GM12878 (cell line): ENCODE results near the gene ITPR3. TPM values are rescaled to one million over a fixed set of nuclear protein-coding genes. Genes with fewer than 3 reads are reported as not detected.

Source experiments
- CTCF ChIP-seq, 3 experiments: IDR thresholded peaks in 2 of 3; conservative IDR thresholded peaks in 1 of 3; 2 replicates each; pipeline ENCODE4 v1.5.1; 2011; ENCODE audit warnings: low read depth in 3 of 3, low read length in 3 of 3, mild to moderate bottlenecking in 3 of 3, control low read depth in 2 of 3, moderate library complexity in 2 of 3, inconsistent platforms in 1 of 3, mixed read lengths in 1 of 3; ENCODE audit not compliant: control insufficient read depth in 2 of 3, insufficient read depth in 1 of 3; ENCODE audit errors: extremely low read depth in 1 of 3
- E2F4 ChIP-seq: IDR thresholded peaks from 2 replicates; pipeline ENCODE4 v1.6.1; 2012; ENCODE audit warnings: low read depth, low read length, improper control_type of control experiment
- E4F1 ChIP-seq: fragments of 450-650 bp; IDR thresholded peaks from 2 replicates; pipeline ENCODE4 v1.6.1; 2018; ENCODE audit warnings: borderline replicate concordance, mild to moderate bottlenecking; ENCODE audit not compliant: partially characterized antibody
- EZH2 ChIP-seq: IDR thresholded peaks from 2 replicates; pipeline ENCODE4 v1.6.1; 2012; ENCODE audit warnings: low read depth, mild to moderate bottlenecking, control low read depth, inconsistent platforms, low read length, borderline replicate concordance; ENCODE audit not compliant: control insufficient read depth
- FOXM1 ChIP-seq: IDR thresholded peaks from 2 replicates; pipeline ENCODE4 v1.6.1; 2012; ENCODE audit warnings: low read depth, mild to moderate bottlenecking, inconsistent platforms, low read length, moderate library complexity
- GATAD2B ChIP-seq: fragments of 450-650 bp; conservative IDR thresholded peaks from 2 replicates; pipeline ENCODE4 v1.6.1; 2017; ENCODE audit warnings: low read depth, mild to moderate bottlenecking, moderate library complexity
- HSF1 ChIP-seq: fragments of 150-350 bp; IDR thresholded peaks from 2 replicates; pipeline ENCODE4 v1.6.1; 2014; ENCODE audit warnings: mild to moderate bottlenecking, low read depth, low read length
- MYC ChIP-seq: IDR thresholded peaks from 2 replicates; pipeline ENCODE4 v1.6.1; 2011; ENCODE audit warnings: mild to moderate bottlenecking, low read length, moderate library complexity, inconsistent platforms; ENCODE audit not compliant: insufficient read depth, insufficient replicate concordance, insufficient read length, severe bottlenecking
- POLR2AphosphoS2 ChIP-seq: IDR thresholded peaks from 2 replicates; pipeline ENCODE4 v1.6.1; 2011; ENCODE audit warnings: low read depth, mild to moderate bottlenecking, low read length, improper control_type of control experiment, moderate library complexity
- RELA ChIP-seq: fragments of 450-650 bp; IDR thresholded peaks from 2 replicates; pipeline ENCODE4 v1.8.0; 2014; ENCODE audit warnings: borderline replicate concordance; ENCODE audit not compliant: partially characterized antibody
- RUNX3 ChIP-seq: IDR thresholded peaks from 2 replicates; pipeline ENCODE4 v1.6.1; 2012; ENCODE audit warnings: low read length, inconsistent platforms
- SMC3 ChIP-seq: IDR thresholded peaks from 2 replicates; pipeline ENCODE4 v1.6.1; 2011; ENCODE audit warnings: low read length, improper control_type of control experiment, borderline replicate concordance
- SP1 ChIP-seq: IDR thresholded peaks from one replicate; pipeline ENCODE4 v1.6.1; 2011; ENCODE audit warnings: low read depth, low read length
- YBX1 ChIP-seq: fragments of 450-650 bp; IDR thresholded peaks from 2 replicates; pipeline ENCODE4 v1.6.1; 2016; ENCODE audit warnings: antibody characterized with exemption
- ZNF384 ChIP-seq: IDR thresholded peaks from 2 replicates; pipeline ENCODE4 v1.6.1; 2012; ENCODE audit warnings: low read depth, mild to moderate bottlenecking, low read length, improper control_type of control experiment, borderline replicate concordance
- ZNF687 ChIP-seq: fragments of 450-650 bp; IDR thresholded peaks from 2 replicates; pipeline ENCODE4 v1.6.1; 2017; ENCODE audit warnings: mild to moderate bottlenecking, moderate library complexity
- ZZZ3 ChIP-seq: IDR thresholded peaks from 2 replicates; pipeline ENCODE4 v1.6.1; 2011; ENCODE audit warnings: low read depth; ENCODE audit not compliant: control insufficient read depth, insufficient read length
- polyA plus RNA-seq, 11 experiments: library from polyadenylated mRNA; depleted of rRNA in 4 of 11; unstranded in 6 of 11; stranded (reverse) in 5 of 11; fragments of >200 nt; fragmentation: Nextera tagmentation in 4 of 11; fragmentation: Illumina TruSeq in 1 of 11; extraction: Ambion mirVana in 4 of 11; extraction: Trizol in 1 of 11; gene quantifications; 1 replicate in 1 of 11; 2 replicates in 10 of 11; pipeline versions ENCODE4 v1.2.1 to v1.2.3, GENCODE V29; 2011 to 2016; ENCODE audit warnings: inconsistent platforms in 2 of 11, missing spikeins in 2 of 11, low read depth in 1 of 11
- total RNA-seq, 4 experiments: library from RNA; depleted of rRNA in 3 of 4; stranded (reverse); fragments of >200 nt in 3 of 4; fragmentation: Illumina TruSeq in 1 of 4; extraction: Trizol in 1 of 4; gene quantifications; 2 replicates each; pipeline versions ENCODE4 v1.2.1 to v1.2.3, GENCODE V29; 2013 to 2021

The ITPR3 gene
- total and polyA plus RNA-seq, 10 of the 15 experiments (the other 5 are each of a cell fraction or from before 2014, with no cell fraction given) = 0.32 to 34.0 (median 11.9) TPM

- TF ChIP-seq CTCF (IDR thresholded peaks at IDR 0.05 in 2 of 3, conservative IDR thresholded peaks at IDR 0.05 in 1 of 3; ENCODE audit: control insufficient read depth in 2 of 3, extremely low read depth in 1 of 3, insufficient read depth in 1 of 3, low read depth in 3 of 3, low read length in 3 of 3) (peak; percentile 90 to 97 (median 91)), YBX1 (no peak), ZNF384 (no peak), RUNX3 (peak; percentile 38; the same call in 1 of the 2 replicates), ZZZ3 (no peak), EZH2 (no peak), ZNF687 (no peak), POLR2AphosphoS2 (no peak), SP1 (no peak), HSF1 (no peak), E4F1 (no peak), RELA (no peak), FOXM1 (no peak), GATAD2B (no peak), E2F4 (no peak), MYC (no peak), SMC3 (peak; percentile 79)
These were observed 123.1 kb downstream of the ITPR3 start (continued) for GRCh38 chr6:33744001-33744848.
